Transverse colon (tissue), 4 donors: ENCODE measurements around the gene FMNL3. TPM values are rescaled to one million over a fixed set of nuclear protein-coding genes. Genes with fewer than 3 reads are reported as not detected.

Source experiments
- DNase-seq: peaks from one replicate; pipeline ENCODE4 v3.0.0-alpha.2; 2019
- H3K27ac ChIP-seq, 4 donors: fragments of 200-600 bp; sonication (generic); 2 replicates each; pipeline ENCODE4 v1.5.1; 2016 to 2018; ENCODE audit warnings: inconsistent platforms in 4 of 4
- H3K27me3 ChIP-seq: fragments of 200-600 bp; sonication (generic); 2 replicates; pipeline ENCODE4 v1.5.1; 2017; ENCODE audit warnings: inconsistent platforms
- H3K36me3 ChIP-seq, 4 donors: fragments of 200-600 bp; sonication (generic); 2 replicates each; pipeline ENCODE4 v1.5.1; 2017 to 2019; ENCODE audit warnings: inconsistent platforms in 4 of 4
- H3K4me1 ChIP-seq, 4 donors: fragments of 200-600 bp; sonication (generic); 2 replicates each; pipeline ENCODE4 v1.5.1; 2017 to 2020; ENCODE audit warnings: inconsistent platforms in 4 of 4
- H3K4me3 ChIP-seq, 4 donors: fragments of 200-600 bp; sonication (generic); 1 replicate in 1 of 4; 2 replicates in 3 of 4; pipeline versions ENCODE4 v1.5.1 to v1.6.1; 2017 to 2019; ENCODE audit warnings: inconsistent platforms in 4 of 4
- H3K9me3 ChIP-seq, 2 donors: fragments of 200-600 bp; sonication (generic); 2 replicates each; pipeline ENCODE4 v1.5.1; 2017 to 2019; ENCODE audit warnings: inconsistent platforms in 2 of 2
- CTCF ChIP-seq, 5 experiments: fragments of 200-600 bp in 3 of 5; fragments of 450-650 bp in 2 of 5; sonication (generic) in 3 of 5; IDR thresholded peaks; 1 replicate in 2 of 5; 2 replicates in 3 of 5; pipeline ENCODE4 v1.5.1; 2016 to 2017; ENCODE audit warnings: antibody characterized with exemption in 5 of 5, inconsistent platforms in 3 of 5, mild to moderate bottlenecking in 2 of 5, moderate library complexity in 1 of 5
- EP300 ChIP-seq: sonication (generic); formaldehyde crosslinking; IDR thresholded peaks from one replicate; pipeline ENCODE4 v1.6.1; 2017; ENCODE audit warnings: antibody characterized with exemption, low read depth
- POLR2A ChIP-seq: fragments of 450-650 bp; IDR thresholded peaks from one replicate; pipeline ENCODE4 v1.6.1; 2016; ENCODE audit warnings: antibody characterized with exemption, mild to moderate bottlenecking, moderate library complexity
- POLR2AphosphoS5 ChIP-seq, 3 donors: sonication (generic); formaldehyde crosslinking; IDR thresholded peaks; one replicate each; pipeline ENCODE4 v1.6.1; 2016; ENCODE audit warnings: antibody characterized with exemption in 3 of 3
- WGBS, 2 donors: methylation state at CpG; one replicate each; pipeline ENCODE4 v1.1.5; 2018; ENCODE audit warnings: low coverage in 1 of 2; 5-methylcytosine and 5-hydroxymethylcytosine counted together
- in situ Hi-C, 4 donors: fragments of 200-750 bp; cut with MboI; loops; one replicate each; pipeline versions ENCODE4 v1.15.0 to v1.15.1; 2017; ENCODE audit warnings: low sequenced_read_pairs in 3 of 4, low pct_ligation_motif_present in 1 of 4, low pct_unique_long_range_greater_than_20kb in 1 of 4
- intact Hi-C: fragments of 100-400 bp; cut with DNase I; formaldehyde crosslinking; loops from one replicate; pipeline ENCODE4 v1.15.1; 2023; ENCODE audit warnings: low total_unique reads
- total RNA-seq, 4 donors: library from RNA; depleted of rRNA; stranded (reverse); fragments of >200 nt; gene quantifications; one replicate each; pipeline ENCODE4 v1.1.0, GENCODE V29; 2016

Gene FMNL3
- total RNA-seq, 4 donors from 2014 or later, result 5.3 to 16.5 (median 8.2) TPM

DNA sequence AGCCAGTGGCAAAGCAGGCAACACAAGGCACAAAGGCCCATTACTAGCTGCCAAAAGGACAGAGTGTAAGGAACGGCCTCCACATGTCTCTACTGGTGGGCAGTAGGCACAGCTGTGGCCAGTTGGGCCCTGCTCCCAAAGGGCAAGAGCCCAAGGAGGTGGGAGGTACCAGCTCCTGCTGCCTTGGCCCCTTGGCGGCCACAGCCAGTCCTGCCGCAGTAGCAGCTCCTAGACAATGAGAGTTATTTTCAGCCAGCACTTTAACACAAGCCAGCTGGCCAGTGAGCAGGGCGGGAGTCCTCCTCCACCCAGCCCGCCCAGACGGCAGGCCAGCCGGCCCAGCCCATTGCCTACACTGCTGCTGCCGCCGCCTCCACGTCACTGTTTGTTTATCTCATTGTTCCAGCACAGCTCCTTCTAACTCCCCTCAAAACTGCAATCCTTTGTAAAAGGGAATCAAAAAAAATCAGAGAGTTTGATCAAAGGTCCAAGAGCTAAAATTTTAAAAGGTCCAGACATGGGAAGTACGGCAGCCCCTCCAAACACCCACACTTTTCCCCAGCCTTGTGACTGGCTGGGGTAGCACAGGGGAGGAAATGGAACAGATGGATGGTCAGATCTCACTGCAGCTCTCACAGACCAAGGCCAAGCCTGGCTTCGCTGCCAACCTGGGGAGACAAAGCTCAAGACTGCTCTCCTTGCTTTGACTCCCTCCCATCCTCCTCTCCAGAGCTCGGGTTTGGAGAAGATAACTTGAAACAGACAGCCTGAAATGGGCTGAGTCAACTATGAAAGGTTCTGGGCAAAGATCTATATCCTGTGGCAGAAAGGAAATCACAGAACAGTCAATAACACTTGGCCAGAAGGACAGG lies 33.5 kb downstream of the FMNL3 start:
- Histone ChIP-seq H3K4me3 (no peak overlapping the region), H3K4me1 (peaks cover 32 to 54% (median 44%) of the 10 kb centered on the region in 4 donors), H3K27ac (peak overlapping the region; percentile 82 to 90 (median 84)), H3K36me3 (no peaks in the 10 kb centered on the region), H3K27me3 (no peaks in the 10 kb centered on the region), H3K9me3 (no peaks in the 10 kb centered on the region)
- WGBS, 2 donors, result 18 to 20% methylated on average over 2 to 13 of the region's 13 CpGs
- in situ Hi-C loops, result no loop called here
- peak; percentile 86 for DNase-seq
- intact Hi-C loops, result loop anchor here (2.0 kb wide), 1 partner anchor 33 kb away; the partner anchor contains the start of gene FMNL3
- TF ChIP-seq CTCF (IDR thresholded peaks at IDR 0.05), result peak; percentile 26 to 73 (median 36)
- TF ChIP-seq EP300, result no peak
- TF ChIP-seq POLR2AphosphoS5 (IDR thresholded peaks at IDR 0.05), result peak; percentile 87 to 90 (median 88)
- peak; percentile 49 for TF ChIP-seq POLR2A

DNA sequence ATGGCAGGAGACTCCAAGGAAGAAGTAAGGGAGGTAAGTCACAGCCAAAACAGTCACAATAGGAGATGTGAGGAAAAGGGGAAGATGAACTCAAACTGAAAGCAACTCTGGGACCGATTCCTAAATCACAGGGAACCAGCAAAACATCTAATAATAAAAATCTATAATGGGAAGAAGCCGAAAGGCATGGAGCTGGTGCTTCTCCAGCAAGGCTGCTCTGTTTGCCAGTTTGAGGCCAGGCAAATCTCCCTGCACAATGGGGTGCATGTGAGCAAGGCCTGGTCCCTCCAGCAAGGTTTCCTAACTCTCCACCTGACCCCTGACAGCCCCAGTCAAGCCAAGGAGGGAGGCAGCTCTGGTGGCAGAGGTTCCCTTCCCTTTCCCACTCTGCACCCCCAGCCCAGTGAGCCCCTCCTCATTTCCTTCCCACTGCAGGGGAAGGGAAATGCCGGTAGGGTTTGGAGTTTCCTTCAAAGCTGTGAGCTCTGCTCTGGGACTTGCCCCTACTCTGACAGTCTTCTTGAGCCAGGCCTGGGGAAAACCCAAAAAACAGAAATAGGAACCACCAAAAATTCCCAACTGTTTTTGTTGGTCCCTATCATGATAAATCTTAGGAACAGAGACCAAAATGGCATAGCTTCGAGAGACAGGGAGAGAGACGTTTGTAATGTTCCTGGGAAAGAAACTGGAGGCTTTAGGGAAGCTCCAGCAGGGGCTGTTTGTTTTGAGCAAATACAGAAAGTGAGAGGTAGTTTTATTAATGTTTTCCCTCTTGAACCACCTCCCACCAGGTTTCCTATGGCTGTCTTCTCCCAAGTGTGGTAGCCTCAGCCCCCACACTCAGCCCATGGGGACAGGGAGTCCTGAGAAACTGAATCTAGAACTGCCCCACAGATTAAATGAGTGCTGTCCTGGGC lies 34.6 kb downstream of the FMNL3 start:
- in situ Hi-C loops (no loop called here), intact Hi-C loops (loop anchor here (2.0 kb wide), 1 partner anchor 34 kb away; the partner anchor contains the start of gene FMNL3)
- TF ChIP-seq CTCF (IDR thresholded peaks at IDR 0.05) (no peak), POLR2AphosphoS5 (IDR thresholded peaks at IDR 0.05) (no peak)
- DNase-seq, result no peak
- Histone ChIP-seq H3K27me3 (no peaks in the 10 kb centered on the region), H3K27ac (peak overlapping the region; percentile 82 to 90 (median 84)), H3K4me3 (no peak overlapping the region), H3K36me3 (no peaks in the 10 kb centered on the region), H3K9me3 (no peaks in the 10 kb centered on the region), H3K4me1 (peaks cover 32 to 54% (median 44%) of the 10 kb centered on the region in 4 donors)
- WGBS, 2 donors, result 47 to 58% methylated on average over 4 to 5 of the region's 5 CpGs

DNA sequence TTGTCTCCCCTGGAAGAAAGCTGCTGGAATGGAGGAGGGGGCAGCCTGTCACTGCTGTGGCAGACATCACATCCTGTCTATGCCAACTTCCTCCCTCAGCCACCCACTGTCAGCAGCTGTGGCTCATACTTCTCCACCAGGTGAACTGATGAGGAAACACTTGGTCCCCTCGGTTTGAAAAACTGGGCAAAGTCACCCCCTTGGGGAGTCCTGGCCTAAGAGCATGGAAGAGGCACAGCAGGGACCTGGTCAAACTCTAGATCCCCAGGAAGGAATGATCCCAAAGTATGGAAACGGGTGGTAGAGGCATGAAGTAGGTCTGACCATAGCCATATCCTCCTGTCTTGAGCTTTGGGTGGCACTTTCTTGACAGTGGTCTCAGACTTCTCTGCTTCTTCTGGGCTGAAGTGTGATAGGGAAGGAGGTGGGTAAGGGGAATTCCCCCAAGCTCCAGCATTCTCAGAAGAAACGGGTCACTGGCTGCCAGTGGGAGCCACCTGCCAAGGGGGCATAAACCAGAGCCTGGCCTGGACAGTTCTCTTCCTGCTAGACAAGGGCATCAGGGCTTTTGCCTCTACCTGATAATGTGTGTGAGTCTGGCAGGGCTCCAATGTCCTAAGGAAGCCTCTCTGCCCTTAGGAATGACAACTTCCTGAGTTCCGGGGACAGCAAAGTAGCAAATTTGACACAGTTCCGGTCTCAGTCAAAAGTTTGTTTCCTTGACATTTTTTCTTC lies 36.0 kb downstream of the FMNL3 start:
- TF ChIP-seq CTCF (IDR thresholded peaks at IDR 0.05) (no peak), POLR2AphosphoS5 (IDR thresholded peaks at IDR 0.05) (no peak), POLR2A (no peak), EP300 (no peak)
- Histone ChIP-seq H3K27me3 (no peaks in the 10 kb centered on the region), H3K36me3 (no peaks in the 10 kb centered on the region), H3K9me3 (no peaks in the 10 kb centered on the region), H3K27ac (peak overlapping the region; percentile 82 to 90 (median 84)), H3K4me1 (peaks cover 32 to 54% (median 44%) of the 10 kb centered on the region in 4 donors), H3K4me3 (no peak overlapping the region)
- peak; percentile 27 for DNase-seq
- intact Hi-C loops (no loop called here), in situ Hi-C loops (no loop called here)
- WGBS, 2 donors, result 53 to 59% methylated on average over 3 to 5 of the region's 5 CpGs
